Uterine smooth muscle cell (primary cell): ENCODE results near the gene SOWAHB. TPM values are rescaled to one million over a fixed set of nuclear protein-coding genes. Genes with fewer than 3 reads are reported as not detected.

ENCODE experiments used
- total RNA-seq: library from RNA; depleted of rRNA; stranded (reverse); fragments of >200 nt; gene quantifications from 2 replicates; pipeline ENCODE4 v1.2.3, GENCODE V29; 2014

The SOWAHB gene, protein sequence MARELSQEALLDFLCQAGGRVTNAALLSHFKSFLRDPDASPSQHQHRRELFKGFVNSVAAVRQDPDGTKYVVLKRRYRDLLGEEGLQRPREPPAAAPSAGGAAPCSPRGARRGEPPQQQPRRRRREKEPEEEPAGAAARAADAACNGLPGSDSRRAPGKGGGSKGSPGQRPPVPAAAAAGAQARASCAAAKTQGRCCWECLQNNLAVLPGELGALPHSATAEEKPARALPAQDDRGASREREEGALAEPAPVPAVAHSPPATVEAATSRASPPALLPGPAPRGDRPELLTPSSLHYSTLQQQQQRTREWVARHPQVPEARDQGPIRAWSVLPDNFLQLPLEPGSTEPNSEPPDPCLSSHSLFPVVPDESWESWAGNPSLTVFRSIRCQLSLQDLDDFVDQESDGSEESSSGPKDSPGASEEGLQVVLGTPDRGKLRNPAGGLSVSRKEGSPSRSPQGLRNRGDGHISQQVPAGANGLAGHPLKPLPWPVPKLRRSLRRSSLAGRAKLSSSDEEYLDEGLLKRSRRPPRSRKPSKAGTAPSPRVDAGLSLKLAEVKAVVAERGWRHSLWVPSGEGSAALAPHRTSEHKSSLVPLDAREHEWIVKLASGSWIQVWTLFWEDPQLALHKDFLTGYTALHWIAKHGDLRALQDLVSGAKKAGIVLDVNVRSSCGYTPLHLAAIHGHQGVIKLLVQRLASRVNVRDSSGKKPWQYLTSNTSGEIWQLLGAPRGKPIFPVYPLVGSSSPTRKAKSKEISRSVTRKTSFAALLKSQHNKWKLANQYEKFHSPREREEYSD
- under 0.01 TPM in 1 of 2 replicates, not detected in the other for total RNA-seq

DNA sequence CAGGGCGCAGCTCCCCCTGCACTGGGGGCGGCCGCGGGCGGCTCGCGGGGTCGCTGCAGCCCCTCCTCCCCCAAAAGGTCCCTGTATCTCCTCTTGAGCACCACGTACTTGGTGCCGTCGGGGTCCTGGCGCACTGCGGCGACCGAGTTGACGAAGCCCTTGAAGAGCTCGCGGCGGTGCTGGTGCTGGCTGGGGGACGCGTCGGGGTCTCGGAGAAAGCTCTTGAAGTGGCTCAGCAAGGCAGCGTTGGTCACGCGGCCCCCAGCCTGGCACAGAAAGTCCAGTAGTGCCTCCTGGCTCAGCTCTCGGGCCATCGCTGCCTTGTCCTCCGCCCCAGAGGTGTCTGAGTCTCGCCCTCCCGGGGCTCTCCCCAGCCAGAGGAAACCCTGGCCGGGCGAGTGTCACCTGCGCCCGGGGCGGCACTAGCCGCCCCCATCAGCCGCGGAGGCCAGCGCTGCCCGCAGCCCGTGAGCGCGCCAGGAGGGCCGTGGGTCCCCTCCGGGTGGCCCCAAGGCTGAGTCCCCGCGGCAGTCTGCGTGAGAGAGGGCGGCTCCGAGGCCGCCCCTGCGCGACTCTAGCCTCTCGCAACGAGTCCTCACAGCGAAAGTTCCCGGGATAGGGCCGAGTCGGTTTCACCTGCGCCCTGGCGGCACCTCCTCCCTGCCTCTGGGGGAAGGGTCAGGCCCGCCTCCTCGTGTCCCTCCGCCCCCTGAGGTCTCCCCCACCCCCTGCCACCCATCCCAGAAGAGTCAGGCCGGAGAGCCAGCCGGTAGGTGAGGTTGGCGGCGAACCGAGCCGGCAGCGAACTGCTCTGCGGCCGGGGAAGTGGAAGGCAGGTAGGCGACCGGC is at the start of gene SOWAHB:
TSS of gene SOWAHB (minus strand) at position 609 of the 849 bp plus-strand sequence. CDS start at position 314, 295 bp downstream.

Other genes starting within 250 kb of the SOWAHB start
- gene SEPTIN11, start 51.6 kb upstream of the SOWAHB start, total RNA-seq: 189 and 241 TPM in 2 replicates
- 104 and 142 TPM in 2 replicates for gene CCNI, start 177.8 kb upstream of the SOWAHB start, total RNA-seq